Panc1 (cell line): ENCODE measurements around the gene IL20RB. TPM values are rescaled to one million over a fixed set of nuclear protein-coding genes. Genes with fewer than 3 reads are reported as not detected.
"Not testable (repeated sequence)": the region's sequence is repeated elsewhere in the genome, so short reads cannot be mapped to it uniquely, and the experiment has no call there.

Experiments
- ATAC-seq: fragments of 200-7000 bp; cut with Tn5 transposase; 2 replicates; pipeline ENCODE4 v1.9.1; 2020; ENCODE audit warnings: mild to moderate bottlenecking, moderate library complexity
- BruUV-seq: library from RNA; stranded (reverse); fragments of 400-500 nt; replicated peaks from 2 replicates; lab custom pipeline; 2021; lab: Mats Ljungman, UMichigan
- CTCF ChIA-PET: fragments of 300-600 bp; sonication (Branson Sonifier 250); formaldehyde crosslinking; loops from one replicate; lab custom pipeline; 2022; ENCODE audit warnings: antibody characterized with exemption; lab: Charles Lee
- POLR2A ChIA-PET: fragments of 300-600 bp; sonication (Branson Sonifier 250); formaldehyde crosslinking; loops from one replicate; lab custom pipeline; 2022; ENCODE audit warnings: antibody characterized with exemption; lab: Charles Lee
- DNase-seq: peaks from one replicate; pipeline ENCODE4 v3.0.0-alpha.2; 2010; ENCODE audit warnings: low read depth, low spot score
- H3K27ac ChIP-seq: 2 replicates; pipeline ENCODE4 v1.5.1; 2011; ENCODE audit warnings: mild to moderate bottlenecking, low read length, inconsistent platforms
- H3K27me3 ChIP-seq: fragments of 200-500 bp; sonication (Bioruptor generic); 2 replicates; pipeline ENCODE4 v1.6.0; 2014; ENCODE audit warnings: low read length, inconsistent platforms; ENCODE audit not compliant: control insufficient read depth, insufficient read depth
- H3K36me3 ChIP-seq: fragments of 200-500 bp; sonication (Bioruptor generic); 2 replicates; pipeline ENCODE4 v1.5.1; 2014; ENCODE audit warnings: inconsistent platforms, mild to moderate bottlenecking, low read length, moderate library complexity; ENCODE audit not compliant: control insufficient read depth, insufficient read depth
- H3K4me1 ChIP-seq: 2 replicates; pipeline ENCODE4 v1.5.1; 2011; ENCODE audit warnings: inconsistent platforms, mild to moderate bottlenecking, low read length, moderate library complexity; ENCODE audit not compliant: control insufficient read depth, insufficient read depth
- H3K4me3 ChIP-seq, 2 experiments: 2 replicates each; pipeline ENCODE4 v1.5.1; 2011 to 2012; ENCODE audit warnings: low read depth in 2 of 2, low read length in 2 of 2, mild to moderate bottlenecking in 2 of 2, inconsistent platforms in 1 of 2, moderate library complexity in 1 of 2
- H3K9me3 ChIP-seq: fragments of 200-500 bp; sonication (Bioruptor generic); 2 replicates; pipeline ENCODE4 v1.5.1; 2014; ENCODE audit warnings: low read depth, mild to moderate bottlenecking, inconsistent platforms, low read length, moderate library complexity; ENCODE audit not compliant: control insufficient read depth, insufficient read depth
- CTCF ChIP-seq: fragments of 450-650 bp; IDR thresholded peaks from 2 replicates; pipeline ENCODE4 v1.5.1; 2017; ENCODE audit warnings: mild to moderate bottlenecking
- POLR2AphosphoS5 ChIP-seq: IDR thresholded peaks from 2 replicates; pipeline ENCODE4 v1.6.1; 2012; ENCODE audit warnings: mild to moderate bottlenecking, low read depth, low read length, moderate library complexity
- REST ChIP-seq, 2 experiments: IDR thresholded peaks; 2 replicates each; pipeline ENCODE4 v1.6.1; 2011 to 2012; ENCODE audit warnings: low read depth in 2 of 2, control low read depth in 1 of 2, low read length in 1 of 2, mild to moderate bottlenecking in 1 of 2, moderate library complexity in 1 of 2; ENCODE audit not compliant: insufficient read depth in 1 of 2
- SIN3A ChIP-seq: IDR thresholded peaks from 2 replicates; pipeline ENCODE4 v1.6.1; 2012; ENCODE audit warnings: low read depth, mild to moderate bottlenecking, low read length, moderate library complexity, borderline replicate concordance; ENCODE audit not compliant: insufficient read depth
- TCF7L2 ChIP-seq: IDR thresholded peaks from 2 replicates; pipeline ENCODE4 v1.6.1; 2011; ENCODE audit warnings: mild to moderate bottlenecking, low read depth, low read length, inconsistent platforms
- in situ Hi-C: cut with HindIII; loops from 2 replicates; pipeline ENCODE4 v1.10.0; 2016; ENCODE audit warnings: low sequenced_read_pairs, low pct_unique_long_range_greater_than_20kb
- intact Hi-C: fragments of 100-400 bp; cut with micrococcal nuclease; formaldehyde crosslinking; loops from one replicate; pipeline ENCODE4 v1.10.0; 2022; ENCODE audit not compliant: unreplicated experiment
- total RNA-seq: library from RNA; stranded (reverse); gene quantifications from one replicate; pipeline ENCODE4 v1.2.1, GENCODE V29; 2021; ENCODE audit not compliant: unreplicated experiment

IL20RB gene
- total RNA-seq, 1 experiment from 2014 or later, result 1.7 TPM

GRCh38 chr3:136962927-136963326 lies 5.1 kb downstream of the IL20RB start:
- Histone ChIP-seq H3K27me3 (no peaks in the 10 kb centered on the region), H3K27ac (no peak overlapping the region), H3K9me3 (no peaks in the 10 kb centered on the region), H3K4me3 (no peak overlapping the region), H3K4me1 (no peaks in the 10 kb centered on the region), H3K36me3 (no peaks in the 10 kb centered on the region)
- no peak for DNase-seq
- ChIA-PET POLR2A (interaction anchor here (0.7 kb wide), 1 partner anchor 40 kb away, joined by 6 read pairs; no protein-coding TSS in a partner anchor), CTCF (no interaction called here)
- in situ Hi-C loops, result no loop called here
- intact Hi-C loops, result no loop called here
- TF ChIP-seq POLR2AphosphoS5 (no peak), SIN3A (no peak), TCF7L2 (no peak), CTCF (no peak), REST (IDR thresholded peaks at IDR 0.05; ENCODE audit: insufficient read depth in 1 of 2, low read depth in 2 of 2, low read length in 1 of 2) (no peak)
- ATAC-seq, result no peak
- no TSS peak for BruUV-seq

GRCh38 chr3:136969539-136969938 lies 11.8 kb downstream of the IL20RB start:
- BruUV-seq, H3K36me3 ChIP-seq, H3K27ac ChIP-seq, H3K27me3 ChIP-seq, intact Hi-C loops, in situ Hi-C loops, CTCF ChIA-PET, DNase-seq, H3K9me3 ChIP-seq, H3K4me1 ChIP-seq, POLR2A ChIA-PET, ATAC-seq, H3K4me3 ChIP-seq: not testable (repeated sequence)

- intact Hi-C loops, result no loop called here
- no peaks in the 10 kb centered on the region for H3K4me1 ChIP-seq
- no peak overlapping the region for H3K27ac ChIP-seq
- H3K4me3 ChIP-seq, result no peak overlapping the region
- BruUV-seq, result no TSS peak
- CTCF ChIA-PET, result no interaction called here
- no peaks in the 10 kb centered on the region for H3K36me3 ChIP-seq
- ATAC-seq, result no peak
- DNase-seq, result no peak
- no peaks in the 10 kb centered on the region for H3K27me3 ChIP-seq
- H3K9me3 ChIP-seq, result peaks cover 4% of the 10 kb centered on the region; the same call in 1 of the 2 replicates
- POLR2A ChIA-PET, result no interaction called here
- TF ChIP-seq CTCF (no peak), SIN3A (no peak), REST (IDR thresholded peaks at IDR 0.05; ENCODE audit: insufficient read depth in 1 of 2, low read depth in 2 of 2, low read length in 1 of 2) (no peak), POLR2AphosphoS5 (no peak), TCF7L2 (no peak)
- in situ Hi-C loops, result no loop called here
These were observed 15.6 kb downstream of the IL20RB start for GRCh38 chr3:136973352-136973751.
